ENCODE data around the gene NEAT1.

The NEAT1 gene

GRCh38 chr11:65411681-65412070 is 10.9 kb upstream of the NEAT1 start:
- DNase-seq: peak; percentile 37

DNA sequence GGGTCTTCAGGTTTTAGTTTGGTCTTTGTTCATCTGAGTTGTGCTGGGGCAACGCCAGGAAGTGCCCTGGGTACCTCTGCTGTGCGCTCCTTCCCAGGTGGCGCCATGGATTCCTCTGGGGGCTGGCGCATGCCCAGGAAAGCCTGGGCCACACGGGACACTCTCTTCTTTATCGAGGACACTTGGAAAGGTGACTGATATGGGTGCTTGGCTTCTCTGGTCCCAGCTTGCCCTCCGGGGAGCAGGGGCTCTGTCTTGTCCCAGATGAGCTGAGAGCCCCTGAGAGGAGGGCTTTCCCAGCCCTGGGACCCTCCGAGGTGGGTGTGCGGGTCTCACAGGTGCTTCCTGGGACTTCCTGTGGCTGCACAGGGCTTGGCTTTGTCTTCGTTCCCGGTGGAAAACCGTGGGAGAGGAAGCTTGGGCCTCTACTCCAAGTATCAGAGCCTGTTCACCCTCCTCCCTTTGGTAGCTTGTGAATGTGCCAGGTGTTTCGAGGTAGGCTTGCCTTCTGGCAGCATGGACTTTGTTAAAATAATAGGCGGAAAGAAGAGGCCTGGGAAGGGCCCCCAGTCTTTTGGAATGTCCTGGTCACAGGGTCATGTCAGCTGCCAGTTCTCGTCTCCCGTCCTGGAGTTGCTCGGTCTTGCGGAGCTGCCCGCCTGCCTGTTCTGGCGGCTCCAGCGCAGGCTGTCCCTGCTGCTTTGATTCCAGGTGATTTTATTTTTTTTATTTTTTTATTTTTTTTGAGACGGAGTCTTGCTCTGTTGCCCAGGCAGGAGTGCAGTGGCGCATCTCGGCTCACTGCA is 10.1 kb upstream of the NEAT1 start:
- peak; percentile 43 for DNase-seq

DNA sequence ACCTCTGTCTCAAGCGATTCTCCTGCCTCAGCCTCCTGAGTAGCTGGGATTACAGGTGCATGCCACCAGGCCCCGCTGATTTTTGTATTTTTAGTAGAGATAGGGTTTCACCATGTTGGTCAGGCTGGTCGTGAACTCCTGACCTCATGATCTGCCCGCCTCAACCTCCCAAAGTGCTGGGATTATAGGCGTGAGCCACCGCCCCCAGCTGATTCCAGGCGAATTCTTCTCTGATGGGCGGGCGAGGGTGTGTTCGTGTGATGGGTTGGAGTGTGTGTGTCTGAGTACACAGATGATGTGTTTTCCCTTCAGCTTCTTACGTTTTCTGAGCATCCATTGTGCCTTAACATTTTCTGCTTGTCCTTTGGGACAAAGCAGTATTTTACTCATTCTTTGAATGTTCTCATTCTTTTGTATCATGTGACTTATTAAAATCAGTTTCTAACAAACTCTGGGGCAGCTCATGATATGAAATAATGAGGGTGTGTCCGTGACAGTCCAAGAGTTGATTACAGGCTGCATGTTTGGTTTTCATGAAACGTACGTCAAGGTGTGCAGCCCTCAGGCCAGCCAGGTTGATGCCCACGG is 9.4 kb upstream of the NEAT1 start:
- DNase-seq: peak; percentile 19

DNA sequence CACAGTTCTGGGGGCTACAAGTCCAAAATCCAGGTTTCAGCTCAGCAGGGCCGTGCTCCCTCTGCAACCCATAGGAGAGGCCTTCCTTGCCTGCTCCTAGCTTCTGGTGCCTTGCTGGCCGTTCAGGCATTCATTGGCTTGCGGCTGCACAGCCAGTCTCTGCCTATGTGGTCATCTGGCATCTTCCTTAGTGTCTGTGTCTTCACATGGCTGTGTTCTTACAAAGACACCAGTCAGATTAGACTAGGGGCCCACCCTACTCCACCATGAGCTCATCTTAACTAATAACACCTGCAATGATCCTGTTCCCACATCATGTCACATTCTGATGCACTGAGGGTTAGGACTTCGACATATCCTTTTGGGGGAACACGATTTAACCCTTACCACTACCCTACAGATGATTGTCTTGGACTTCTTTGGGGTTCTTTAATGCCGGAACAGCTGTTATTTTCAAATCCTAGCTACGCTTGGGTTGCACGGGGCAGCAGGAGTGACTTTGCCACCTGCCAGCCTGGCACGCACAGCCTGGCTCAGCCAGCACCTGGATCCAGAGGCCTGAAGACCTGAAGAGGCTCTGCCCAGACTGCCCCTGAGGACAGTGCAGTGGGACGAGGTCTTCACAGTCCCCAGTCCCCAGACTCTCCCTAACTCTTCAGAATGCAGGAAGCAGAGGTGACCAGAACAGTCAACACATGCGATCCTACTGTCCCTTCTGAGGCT is 7.7 kb upstream of the NEAT1 start:
- DNase-seq: no peak

DNA sequence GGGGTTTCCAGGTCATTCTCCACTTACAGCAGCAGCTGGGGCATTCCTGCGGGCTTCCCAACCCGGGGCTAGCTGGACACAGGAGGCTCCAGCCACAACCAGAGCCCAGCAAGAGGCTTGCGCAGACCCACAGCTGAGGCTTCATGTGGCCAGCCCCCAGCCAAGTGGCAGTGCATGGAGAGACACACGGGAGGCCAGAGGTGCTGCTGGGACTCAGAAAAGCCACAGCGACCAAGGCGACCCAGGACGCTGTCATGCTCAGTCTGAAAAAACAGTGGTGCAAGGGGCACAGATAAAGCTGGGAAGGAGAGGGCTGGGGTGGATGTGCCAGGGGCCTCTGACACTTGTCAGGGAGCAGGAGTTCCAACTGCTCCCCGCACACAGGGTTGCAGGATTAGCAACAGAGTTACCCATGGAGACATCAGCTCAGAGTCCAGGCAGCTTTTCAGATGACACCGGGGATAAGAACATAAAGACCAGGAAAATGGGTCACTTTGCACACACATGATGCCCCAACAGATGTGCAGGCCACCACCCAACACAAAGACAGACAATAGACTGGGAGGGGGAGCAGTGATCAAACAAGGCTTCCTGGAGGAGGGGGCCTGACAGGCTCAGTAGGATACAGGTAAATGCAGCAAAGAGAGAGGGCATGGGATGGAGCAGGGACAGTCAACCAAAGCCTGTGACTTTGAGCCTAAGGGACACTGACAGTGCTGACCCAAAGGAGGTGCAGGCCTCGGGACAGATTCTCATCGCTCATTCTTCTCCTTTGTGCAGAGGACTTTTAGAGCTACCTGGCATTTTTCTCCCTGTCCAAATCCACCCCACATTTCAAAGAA is 6.9 kb upstream of the NEAT1 start:
- DNase-seq: no peak

DNA sequence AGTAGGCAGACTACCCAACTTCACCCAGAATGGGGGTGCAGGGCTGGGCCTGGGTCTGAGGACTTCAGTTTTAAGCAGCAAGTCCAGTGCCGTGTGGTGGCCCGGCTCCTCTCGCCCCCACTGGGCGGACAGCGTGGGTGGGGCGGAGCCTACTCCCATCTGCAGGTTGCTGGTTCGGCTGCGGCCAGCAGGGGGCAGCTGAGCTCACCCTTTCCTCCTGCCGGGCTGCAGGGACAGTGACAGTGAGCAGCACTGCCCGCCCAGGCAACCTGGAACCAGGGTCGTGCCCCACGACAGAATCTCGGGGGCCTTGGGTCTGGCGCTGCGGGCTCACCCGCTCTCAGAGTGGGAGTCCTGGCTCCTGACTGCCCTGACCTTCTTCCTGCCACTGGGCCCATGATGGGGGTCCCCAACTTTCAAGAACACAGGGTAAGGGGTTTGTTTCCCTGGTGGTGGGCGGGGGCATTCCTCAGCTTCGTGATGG is 6.2 kb upstream of the NEAT1 start:
- DNase-seq: peak; percentile 95

- DNase-seq: no peak
Measured at GRCh38 chr11:65416841-65417701, 5.5 kb upstream of the NEAT1 start.

DNA sequence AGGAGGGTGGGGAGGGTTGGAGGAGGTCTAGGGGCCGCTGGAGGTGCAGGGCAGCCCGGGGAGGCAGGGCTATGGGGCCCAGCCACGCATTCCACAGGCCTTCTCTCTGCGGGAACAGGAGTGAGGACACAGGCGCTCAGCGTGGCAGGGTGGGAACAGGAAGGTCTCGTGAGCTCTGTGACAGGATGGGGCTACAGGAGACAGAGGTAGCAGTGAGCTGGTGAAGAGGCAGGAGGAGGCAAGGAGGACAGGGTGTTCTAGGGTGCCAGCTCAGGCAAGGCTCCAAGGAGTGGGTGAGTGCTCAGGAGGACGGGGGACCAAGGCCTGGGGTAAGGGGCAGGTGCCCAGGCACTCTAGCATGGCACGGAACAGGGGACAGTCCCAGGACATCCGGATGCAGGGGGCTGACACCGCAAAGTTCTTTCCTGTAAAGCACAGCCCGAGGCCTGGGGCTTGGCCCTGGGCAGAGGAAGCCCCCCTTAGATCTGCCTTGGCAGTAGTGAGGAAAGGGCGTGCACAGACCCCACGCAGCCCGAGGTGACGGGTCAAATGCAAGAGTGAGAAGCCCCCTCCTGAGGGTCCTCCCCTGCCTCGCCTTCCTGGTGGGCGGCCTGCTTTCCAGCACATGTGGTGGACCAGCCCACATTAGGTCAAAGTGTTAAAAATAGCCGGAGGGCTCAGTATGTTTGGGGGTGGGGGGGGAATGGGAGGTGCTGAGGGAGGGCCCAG is 4.7 kb upstream of the NEAT1 start:
- DNase-seq: no peak

- DNase-seq: no peak
Measured at GRCh38 chr11:65418431-65418680, 4.2 kb upstream of the NEAT1 start.

DNA sequence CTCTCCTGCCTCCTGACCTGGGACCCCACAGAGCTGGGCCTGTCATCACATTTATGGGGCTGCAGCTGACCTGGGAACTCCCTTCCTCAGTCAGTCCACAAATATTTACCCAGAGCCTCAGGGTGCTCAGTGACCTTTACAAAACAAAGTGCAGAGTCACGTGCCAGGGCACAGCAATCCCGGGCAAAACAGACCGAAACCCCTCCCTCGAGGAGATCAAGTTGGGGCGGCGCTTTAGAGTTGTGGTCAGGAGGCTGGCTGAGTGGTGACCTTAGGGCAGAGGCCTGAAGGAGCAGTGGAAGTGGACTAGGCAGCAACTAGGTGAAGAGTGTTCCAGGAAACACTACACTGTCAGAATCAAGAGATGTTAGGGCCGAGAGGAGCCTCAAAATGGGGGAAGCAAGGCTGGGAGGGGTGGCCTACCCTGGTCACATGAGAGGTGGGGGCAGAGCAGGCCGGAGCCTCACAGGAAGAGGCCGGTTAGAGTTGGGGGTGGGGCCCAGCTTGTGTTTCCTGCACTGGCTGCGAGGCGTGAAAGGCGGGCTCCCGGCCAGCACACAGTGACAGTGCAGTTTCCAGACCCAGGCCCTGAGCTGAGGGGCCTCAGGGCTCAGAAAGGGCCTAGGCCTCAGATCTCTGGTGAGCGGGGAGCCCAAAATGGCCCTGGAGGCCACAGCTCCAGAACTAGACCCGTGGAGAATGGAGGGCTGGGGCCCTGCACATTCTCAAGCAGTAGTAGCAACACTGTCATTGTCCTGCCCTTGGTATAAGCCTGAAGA is 3.7 kb upstream of the NEAT1 start:
- DNase-seq: peak; percentile 95

GRCh38 chr11:65419460-65419771 is 3.2 kb upstream of the NEAT1 start:
- no peak for DNase-seq

GRCh38 chr11:65419772-65420481 is 2.7 kb upstream of the NEAT1 start:
- DNase-seq: peak; percentile 85

DNA sequence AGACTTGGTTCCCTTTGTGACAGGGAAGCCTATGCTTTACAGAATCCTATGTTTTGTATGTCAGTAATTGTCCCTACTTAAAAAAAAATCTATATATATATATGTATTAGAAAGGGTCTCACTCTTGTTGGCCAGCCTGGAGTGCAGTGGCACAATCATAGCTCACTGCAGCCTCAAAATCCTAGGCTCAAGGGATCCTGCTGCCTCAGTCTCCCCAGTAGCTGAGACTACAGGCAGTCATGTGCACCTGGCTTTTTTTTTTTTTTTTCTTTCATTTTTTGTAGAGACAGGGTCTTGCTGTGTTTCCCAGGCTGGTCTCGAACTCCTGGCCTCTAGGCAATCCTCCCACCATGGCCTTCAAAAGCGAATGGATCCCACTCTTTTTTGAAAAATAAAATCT is 2.1 kb upstream of the NEAT1 start:
- DNase-seq: no peak

DNA sequence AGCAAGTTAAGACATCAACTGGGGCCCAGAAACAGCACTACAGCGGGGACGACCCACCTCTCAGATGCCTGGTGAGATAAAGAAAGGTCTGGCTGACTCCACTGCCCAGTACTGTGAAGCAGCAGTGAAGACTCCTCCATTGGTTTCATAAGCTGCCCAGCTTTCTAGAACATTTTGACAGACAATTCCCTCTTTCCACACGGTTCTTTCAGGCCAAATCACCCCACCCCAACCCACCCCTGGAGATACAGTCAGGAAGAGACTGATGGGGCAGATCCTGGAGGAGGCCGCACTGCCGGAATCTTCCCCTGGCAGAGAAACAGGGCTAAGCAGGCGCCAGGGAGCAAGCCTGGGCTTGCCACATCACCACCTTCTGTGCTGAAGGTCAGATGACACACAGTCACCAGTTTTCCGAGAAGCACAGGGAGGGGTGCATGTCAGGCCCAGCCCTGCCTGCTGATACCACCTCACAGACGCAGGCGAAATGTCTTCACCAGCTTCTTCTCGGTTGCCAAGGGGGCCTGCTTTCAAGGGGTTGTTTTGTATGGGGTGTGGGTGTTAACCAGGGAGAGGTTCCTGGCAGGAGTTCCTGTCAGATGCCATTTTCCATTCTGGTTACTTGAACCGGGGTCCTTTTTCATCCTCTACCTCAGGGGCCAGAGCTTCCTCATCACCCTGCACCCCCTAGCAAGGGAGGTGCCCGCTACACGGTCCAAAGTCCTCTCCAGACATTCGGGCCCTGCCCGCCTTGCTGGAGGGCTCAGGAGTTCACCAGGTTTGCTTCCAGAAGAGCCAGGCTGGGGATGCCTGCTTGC is 1.4 kb upstream of the NEAT1 start:
- DNase-seq: peak; percentile 87

DNA sequence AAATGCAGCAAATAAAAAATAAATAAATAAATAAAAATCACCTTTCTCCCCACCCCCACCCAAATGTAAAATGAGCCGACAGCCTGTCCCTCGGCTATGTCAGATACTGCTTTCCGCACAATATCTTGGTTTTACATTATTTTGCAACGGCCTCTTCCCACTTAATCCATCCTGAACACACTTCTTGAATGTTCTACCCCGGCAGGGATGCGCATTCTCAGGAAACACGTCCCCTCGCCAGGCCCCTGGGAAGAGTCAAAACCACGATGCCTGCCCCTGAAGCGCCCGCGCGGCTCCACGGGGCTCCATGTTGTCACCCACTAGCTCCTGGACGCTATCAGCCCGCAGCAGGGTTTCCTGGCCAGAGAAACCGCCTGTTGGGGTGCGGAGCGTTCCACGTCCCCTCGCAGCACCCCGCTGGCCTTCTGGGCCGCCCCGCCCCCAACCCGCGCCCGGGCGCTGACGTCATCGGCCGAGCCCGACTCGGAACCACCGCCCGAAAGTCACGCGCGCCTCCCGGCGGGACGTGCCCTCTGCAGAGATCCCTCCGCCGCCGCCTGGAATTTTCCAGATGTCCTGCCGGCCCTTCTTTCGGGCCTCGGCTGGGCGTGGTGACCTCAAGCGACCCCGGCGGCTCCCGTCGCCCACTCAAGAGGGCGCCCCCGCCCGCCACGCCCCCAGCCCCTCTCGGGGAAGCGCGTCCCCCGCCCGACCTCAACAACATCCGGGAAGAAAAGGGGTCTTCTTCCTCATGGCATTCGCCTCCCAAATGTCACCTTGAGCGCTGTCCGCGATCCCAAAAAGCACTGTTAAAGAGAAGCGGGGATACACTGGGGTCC is 585 bp upstream of the NEAT1 start:
- peak; percentile 98 for DNase-seq

- no peak for DNase-seq
Measured at GRCh38 chr11:65423516-65424204, 1.1 kb downstream of the NEAT1 start.

- DNase-seq: peak; percentile 60
Measured at GRCh38 chr11:65424205-65425104, 1.9 kb downstream of the NEAT1 start.

Data from right forelimb (tissue), 1 donor.